Stimulated activated CD8-positive, alpha-beta memory T cell treated with anti-CD3 and anti-CD28 coated beads, Interleukin-15, amount 100 ng/mL, for 1 hour (primary cell): Measurements from ENCODE around the gene COG8.
"Not testable (repeated sequence)": the region's sequence is repeated elsewhere in the genome, so short reads cannot be mapped to it uniquely, and the experiment has no call there.

Experiments
- DNase-seq: peaks from one replicate; pipeline ENCODE4 v3.0.0-alpha.2; 2020; ENCODE audit warnings: low read depth

Gene COG8, protein sequence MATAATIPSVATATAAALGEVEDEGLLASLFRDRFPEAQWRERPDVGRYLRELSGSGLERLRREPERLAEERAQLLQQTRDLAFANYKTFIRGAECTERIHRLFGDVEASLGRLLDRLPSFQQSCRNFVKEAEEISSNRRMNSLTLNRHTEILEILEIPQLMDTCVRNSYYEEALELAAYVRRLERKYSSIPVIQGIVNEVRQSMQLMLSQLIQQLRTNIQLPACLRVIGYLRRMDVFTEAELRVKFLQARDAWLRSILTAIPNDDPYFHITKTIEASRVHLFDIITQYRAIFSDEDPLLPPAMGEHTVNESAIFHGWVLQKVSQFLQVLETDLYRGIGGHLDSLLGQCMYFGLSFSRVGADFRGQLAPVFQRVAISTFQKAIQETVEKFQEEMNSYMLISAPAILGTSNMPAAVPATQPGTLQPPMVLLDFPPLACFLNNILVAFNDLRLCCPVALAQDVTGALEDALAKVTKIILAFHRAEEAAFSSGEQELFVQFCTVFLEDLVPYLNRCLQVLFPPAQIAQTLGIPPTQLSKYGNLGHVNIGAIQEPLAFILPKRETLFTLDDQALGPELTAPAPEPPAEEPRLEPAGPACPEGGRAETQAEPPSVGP

DNA sequence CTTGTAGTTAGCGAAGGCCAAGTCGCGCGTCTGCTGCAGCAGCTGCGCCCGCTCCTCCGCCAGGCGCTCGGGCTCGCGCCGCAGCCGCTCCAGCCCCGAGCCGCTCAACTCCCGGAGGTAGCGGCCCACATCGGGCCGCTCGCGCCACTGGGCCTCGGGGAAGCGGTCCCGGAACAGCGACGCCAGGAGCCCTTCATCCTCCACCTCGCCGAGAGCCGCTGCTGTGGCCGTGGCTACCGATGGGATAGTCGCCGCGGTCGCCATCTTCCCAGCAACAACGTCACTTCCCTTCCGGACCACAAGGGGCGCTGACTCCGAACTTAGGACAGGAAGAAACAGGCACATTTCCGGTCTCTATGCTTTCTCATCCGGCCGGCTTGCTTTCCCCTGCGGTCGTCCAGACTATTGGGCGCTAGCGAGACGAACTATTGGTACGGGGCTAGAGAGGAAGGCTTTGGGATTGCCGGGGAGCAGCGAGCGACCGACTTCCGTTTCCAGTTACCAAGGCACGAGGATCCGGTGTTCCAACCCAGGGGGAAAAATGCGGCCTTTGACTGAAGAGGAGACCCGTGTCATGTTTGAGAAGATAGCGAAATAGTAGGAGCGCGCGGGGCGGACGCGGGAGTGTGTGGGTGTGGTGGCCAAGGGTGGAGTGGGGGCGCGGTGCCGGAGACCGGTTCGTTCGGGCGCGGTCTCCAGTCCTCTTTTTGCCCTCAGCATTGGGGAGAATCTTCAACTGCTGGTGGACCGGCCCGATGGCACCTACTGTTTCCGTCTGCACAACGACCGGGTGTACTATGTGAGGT lies at the start of gene COG8, which contains the start of gene NIP7:
COG8 (minus strand) TSS at position 276 of the 806 bp plus-strand sequence; CDS start at position 264, 12 bp downstream.
NIP7 (plus strand) TSS at position 484 of the 806 bp plus-strand sequence; CDS start at position 542, 58 bp downstream.
- DNase-seq: peak; percentile 83

DNA sequence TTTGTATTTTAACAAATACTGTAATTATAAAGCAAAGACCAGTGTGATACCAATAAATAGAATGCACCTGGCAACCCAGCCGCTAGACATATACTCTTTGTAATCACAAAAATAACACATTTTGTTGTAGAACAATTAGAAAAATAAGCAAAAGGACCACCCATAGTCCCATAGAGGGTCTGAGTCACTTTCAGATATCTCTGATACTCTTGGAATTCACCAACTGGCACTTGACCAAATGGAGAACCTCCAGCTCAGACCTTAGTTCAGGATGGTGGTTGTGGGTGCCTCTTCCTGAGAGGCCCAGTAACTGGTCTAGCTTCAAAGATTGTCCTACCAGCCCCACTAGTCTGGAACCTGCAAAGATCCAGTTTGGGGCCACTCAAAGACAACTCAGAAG lies 47.2 kb upstream of the COG8 start:
- no peak for DNase-seq

DNA sequence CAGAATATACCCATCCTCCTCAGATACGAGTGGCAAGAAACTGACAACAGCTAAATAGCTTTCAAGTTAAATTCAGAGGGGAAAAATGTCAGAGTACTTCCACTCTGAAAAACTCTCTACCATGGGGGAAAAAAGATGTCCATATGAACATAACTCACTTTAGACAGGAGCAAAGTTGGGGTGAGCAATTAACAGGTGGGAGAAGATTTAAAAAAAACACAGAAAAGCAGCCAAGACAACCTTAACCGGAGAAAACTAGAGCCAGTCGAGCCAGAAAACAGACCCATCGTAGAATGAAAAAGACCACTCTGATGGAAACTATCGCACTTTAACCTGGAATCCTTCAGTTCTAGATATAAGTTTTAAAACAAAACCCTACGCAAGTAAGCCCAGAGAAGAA lies 45.6 kb upstream of the COG8 start:
- DNase-seq: no peak

DNA sequence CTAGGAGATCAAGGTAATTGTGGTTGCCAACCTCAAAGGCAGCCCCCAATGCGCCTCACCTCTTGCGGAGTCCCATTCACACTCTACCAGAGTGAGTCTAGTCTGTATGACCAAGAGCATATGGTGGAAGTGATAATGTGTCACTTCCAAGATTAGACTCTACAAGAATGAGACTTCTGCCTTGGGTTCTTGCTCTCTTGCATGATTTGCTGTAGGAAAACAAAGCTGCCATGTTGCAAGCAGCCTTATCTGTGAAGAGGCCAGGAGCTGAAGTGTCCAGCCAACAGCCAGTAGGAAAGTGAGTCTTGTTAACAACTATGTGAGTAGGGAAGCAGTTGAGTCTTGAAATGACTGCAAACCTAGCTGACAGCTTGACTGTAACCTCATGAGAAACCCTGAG lies 43.1 kb upstream of the COG8 start:
- DNase-seq: no peak

DNA sequence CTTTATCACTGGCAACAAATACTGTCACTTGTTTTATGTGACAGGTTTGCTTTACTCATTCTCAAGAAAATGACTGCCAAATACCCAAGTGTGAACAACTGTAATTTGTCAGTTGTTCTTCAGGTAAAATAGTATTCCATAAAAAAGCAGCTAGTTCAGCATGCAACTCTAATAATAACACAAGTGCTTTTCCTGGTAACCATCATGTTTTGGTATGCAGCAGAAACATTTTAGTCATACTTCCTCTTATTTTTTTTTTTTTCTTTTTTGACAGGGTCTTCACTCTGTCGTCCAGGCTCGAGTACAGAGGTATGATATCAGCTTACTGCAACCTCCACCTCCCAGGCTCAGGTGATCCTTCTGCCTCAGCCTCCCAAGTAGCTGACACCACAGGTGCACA lies 41.9 kb upstream of the COG8 start:
- DNase-seq: no peak

DNA sequence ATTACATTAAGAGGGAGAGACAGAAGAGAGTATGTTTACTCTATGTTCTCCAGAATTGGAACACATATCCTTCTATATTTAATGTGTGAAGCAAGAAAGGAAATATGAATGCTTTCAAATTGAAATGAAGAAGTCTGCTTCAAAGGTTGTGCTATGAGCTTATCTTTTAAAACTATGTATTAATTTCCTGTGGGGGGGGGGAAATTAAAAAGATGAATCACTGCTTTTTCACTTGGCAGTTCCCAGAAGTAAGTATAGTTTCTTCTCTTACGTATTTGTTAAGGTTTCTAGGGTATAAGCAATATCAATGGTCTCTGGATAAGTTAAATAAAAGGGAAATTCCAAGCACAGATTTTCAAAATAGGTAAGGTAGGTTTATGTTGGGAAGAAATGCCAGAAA lies 39.4 kb upstream of the COG8 start:
- DNase-seq: no peak

DNA sequence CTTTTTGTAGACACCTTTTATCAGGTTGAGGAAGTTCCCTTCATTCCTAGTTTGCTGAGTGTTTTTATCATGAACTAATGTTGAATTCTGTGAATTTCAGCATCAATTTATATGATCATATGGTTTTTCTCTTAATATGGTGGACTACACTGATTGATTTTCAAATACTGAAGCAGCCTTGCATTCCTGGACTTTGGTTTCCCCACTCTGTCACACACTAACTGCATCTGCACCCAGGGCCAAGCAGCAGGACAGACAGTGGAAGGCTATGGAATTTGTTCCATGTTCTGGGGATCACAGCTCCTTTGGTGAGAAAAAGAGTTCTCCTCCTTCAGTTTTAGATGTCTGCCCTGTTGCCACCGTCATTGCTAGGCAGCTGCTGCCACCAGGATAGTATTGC lies 38.7 kb upstream of the COG8 start:
- DNase-seq: no peak

DNA sequence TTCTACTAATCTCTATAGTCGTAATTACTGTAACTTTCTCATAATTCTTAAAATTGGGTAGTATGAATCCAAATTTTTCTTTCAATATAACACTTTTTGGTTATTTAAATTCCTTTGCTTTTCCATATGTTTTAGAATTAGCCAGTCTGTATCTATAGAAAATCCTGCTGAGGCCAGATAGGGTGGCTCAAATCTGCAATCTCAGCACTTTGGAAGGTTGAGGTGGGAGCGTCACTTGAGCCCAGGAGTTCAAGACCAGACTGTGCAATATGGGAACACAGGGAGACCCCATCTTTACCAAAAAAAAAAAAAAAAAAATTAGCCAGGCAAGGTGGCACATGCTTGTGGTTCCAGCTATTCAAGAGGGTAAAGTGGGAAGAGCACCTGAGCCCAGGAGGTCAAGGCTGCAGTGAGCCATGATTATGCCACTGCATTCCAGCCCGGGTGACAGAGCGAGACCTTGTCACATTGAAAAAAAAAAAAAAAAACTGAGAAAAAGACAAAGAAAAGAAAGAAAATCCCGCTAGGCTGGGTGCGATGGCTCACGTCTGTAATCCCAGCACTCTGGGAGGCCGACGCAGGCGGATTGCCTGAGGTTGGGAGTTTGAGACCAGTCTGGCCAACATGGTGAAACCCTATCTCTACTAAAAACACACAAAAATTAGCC lies 37.2 kb upstream of the COG8 start:
- no peak for DNase-seq

DNA sequence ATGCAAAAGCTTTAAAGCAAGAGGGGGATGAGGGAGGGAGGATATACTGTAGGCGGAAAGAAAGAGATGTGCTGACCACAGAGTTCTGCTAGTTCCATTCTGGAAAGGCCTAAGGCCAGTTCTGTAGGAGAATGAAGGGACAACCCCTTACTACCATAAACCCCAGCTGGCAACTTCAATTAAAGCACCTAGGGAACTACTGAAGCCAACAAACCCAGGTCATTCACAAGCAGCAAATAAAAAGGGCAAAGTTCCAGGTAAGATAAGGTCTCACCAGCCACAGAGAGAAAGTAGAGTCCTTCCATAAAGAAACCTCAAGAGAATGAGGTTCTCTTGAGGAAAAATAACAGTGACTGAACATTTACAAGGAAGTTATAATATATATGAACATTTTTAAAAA lies 33.7 kb upstream of the COG8 start:
- DNase-seq: no peak

DNA sequence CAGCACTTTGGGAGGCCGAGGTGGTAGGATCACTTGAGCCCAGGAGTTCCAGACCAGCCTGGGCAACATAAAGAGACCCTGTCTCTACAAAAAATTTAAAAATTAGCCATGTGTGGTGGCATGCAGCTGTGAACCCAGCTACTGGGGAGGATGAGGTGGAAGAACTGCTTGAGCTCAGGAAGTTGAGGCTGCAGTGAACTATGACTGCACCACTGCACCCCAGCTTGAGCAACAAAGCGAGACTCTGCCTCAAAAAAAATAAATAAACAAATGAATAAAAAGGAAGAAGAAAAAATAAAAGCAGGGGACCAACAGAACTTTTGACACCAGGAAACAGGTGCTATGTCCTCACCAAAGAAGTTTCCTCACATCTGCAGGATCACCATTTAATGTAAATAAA lies 32.2 kb upstream of the COG8 start:
- DNase-seq: no peak

DNA sequence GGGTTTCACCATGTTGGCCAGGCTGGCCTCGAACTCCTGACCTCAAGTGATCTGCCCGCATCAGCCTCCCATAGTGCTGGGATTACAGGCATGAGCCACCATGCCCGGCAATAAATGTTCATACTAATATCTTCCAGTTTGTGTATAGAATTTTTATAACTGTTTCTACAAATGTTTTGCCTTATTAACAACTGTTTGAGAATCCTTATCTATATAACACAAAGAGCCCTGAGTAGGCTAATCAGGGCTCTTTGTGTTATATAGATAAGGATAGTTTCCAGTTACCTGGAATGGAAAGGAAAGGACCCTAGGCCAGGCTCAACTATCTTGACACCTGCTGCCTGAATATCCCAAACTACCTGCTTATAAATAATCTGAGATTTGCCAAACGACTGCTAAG lies 29.5 kb upstream of the COG8 start:
- no peak for DNase-seq

DNA sequence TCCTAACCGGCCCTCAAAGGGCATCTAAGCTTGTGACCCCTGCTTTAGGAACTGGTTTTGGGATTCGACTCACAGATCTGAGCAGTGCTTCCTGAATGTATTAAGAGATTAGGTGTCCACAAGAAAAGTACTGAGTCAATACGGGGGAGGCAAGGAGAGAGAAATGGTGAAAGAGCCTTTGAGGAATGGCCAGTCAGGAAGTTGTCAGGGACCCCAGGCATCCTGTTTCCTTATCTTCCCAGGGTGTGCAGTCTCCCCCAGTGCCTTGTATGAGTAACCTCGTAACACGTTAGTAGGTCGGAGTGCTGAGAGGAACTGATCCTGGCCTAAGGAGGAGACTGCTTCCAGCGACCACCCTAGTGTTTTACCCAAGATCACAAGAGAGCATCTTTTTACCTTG lies 28.6 kb upstream of the COG8 start:
- no peak for DNase-seq

DNA sequence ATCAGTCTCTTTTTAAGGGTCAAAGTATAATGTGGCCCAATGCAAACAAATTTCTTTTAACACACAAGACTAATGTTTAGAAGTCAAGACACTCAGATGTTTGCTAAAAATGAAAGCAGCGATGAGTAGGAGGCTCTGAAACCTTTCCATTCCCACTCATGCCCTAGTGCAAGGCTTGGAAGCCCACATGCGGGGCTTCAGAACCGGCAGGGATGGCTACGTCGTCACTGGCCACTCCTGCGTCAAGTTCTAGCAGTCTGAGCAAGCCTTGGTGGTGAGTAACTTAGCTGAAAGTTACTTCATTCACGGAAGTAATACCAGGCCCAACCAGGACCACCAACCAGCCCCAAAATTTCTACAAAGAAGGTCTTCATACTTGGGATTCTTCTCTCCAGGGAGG lies 27.1 kb upstream of the COG8 start:
- DNase-seq: no peak

DNA sequence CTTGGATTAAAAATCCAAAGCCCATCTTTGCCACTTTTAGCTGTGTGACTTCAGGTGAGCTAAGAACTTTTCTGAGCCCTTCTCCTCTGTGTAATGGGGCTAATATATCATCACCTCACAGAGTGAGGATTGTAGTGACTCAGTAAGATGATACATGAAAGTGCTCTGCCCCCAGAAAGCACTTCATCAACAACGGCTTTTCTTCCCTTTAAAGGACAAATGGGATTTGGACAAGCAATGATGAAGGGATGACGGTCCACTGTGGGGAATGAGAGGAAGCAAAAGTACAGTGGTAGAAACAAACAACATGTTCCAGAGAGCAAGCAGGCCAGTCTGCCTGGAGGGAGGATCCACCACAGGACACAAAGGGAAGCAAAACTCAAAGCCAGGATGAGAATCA lies 26.5 kb upstream of the COG8 start:
- DNase-seq: no peak

DNA sequence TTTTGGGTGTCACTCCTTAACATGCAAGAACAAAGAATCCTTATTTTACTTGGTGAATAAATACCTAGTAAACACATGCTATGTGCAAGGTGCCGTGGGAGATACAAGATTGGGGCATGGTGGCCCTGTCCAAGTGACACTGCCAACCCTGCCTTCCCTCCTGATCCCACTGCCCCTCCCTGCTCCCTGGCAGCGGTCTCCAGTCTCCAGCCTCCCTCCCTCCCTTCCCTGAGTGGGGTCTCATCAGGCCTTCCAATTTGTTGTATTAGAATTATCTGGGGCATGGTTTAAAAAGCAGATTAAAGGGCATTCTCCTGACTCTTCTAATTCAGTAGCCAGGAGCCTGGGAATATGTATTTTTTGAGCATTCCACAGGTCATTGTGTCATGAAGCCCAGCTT lies 24.7 kb upstream of the COG8 start:
- no peak for DNase-seq

DNA sequence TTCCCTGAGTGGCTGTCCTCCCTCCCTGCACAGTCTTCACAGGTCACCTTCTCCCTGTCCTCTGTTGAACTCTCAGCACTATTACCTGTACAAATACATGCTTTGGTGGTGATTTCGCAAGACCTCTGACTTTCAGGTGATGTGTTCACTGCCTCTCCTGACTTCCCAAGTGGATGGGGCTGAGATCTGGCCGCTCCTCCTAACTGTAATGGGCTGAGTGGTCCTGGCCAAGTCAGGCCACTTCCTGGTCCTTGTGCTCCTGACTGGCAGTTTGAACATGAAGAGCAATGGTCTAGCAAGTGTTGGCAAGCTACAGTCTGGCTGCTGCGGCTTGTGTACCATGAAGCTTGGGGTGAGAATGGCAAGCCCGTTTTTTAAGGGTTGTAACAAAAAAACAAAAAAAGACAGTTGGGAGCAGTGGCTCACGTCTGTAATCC lies 23.9 kb upstream of the COG8 start:
- no peak for DNase-seq

DNA sequence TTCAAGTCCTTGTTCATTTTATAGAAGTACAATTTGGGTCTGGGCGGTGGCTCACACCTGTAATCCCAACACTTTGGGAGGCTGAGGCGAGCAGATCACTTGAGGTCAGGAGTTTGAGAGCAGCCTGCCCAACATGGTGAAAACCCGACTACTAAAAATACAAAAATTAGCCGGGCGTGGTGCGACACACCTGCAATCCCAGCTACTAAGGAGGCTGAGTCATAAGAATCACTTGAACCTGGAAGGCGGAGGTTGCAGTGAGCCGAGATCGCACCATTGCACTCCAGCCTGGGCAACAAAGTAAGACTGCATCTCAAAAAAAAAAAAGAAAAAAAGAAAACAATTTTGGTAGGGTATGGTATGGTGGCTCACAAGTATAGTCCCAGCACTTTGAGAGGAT lies 20.7 kb upstream of the COG8 start:
- not testable (repeated sequence) for DNase-seq

DNA sequence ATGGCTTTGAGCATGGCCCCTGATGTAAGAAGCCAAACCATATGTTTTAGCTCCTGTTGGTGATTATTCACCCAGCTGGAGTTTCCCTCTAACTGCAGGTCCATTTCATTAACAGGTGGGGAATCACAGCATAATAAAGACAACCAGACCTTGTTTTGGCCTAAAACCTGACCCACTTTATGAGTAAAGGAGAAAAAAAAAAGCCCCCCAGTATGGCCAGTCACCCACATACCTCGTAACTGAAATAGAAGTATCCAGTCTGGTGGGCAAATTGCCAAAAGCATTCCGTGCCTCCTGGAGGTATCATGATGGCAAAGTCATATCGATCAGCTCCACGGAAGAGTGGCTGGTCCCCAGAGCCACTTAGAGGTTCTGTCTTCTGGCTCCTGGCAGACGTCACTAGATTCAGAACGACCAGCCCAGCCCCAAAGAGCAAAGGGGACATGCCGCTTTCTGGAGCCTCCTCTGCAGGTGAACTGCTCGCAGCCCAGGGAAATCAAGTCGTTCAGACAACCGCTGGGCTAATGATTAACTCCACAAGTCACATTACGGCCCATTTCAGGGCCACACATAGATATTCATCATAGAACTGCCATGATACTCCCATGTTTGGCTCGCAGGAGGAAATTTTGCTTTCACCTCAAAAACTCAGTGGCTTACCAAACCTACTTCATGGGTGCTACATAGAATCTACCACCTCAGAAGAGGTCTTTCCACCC lies 12.1 kb upstream of the COG8 start, which contains the start of gene TMED6:
TMED6 (minus strand) TSS at position 478 of the 719 bp plus-strand sequence; CDS start at position 445, 33 bp downstream.
- no peak for DNase-seq

DNA sequence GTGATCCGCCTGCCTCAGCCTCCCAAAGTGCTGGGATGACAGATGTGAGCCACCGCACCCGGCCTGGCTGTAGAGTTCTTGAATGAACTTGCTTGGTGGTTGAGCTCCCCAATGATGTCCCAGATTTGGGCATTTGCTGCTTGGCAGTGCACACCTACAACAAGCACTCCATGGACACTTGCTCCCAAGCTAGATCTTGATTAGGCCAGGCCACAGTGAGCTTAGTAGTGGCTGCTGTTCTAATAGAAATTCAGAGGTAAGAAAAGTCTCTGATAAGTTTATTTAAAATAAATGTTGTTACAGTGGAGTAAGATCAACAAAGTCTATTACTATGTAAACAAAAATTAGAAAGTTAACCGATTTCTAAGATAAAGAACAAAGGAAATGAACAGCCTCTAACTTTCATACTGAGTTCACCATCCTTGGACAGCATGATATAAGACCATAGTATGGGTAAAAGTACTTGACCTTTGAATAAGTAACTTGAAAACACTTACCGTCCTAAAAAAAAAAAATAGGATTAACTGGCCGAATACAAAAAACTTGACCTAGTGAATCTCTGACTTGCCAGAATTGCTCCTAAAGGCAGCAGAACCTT lies 11.3 kb upstream of the COG8 start:
- DNase-seq: no peak

DNA sequence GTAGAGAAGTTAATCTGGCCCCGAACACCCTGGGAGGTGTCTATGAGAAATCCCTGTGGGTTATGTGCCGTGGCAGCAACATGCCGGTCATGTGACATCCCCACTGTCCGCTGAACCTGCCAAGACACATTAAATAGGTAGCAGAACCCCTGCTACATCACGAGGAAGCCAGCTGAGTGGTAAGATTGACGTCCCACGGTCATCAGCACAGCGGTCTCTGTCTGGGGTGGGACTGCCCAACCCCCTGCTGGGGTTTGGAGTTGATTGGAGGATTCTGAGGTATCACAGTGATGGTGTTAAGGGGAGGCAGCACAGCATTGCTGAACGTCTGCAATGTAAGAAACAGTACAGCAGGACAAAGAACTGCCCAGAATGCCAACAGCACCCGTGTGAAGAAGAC lies 10.2 kb upstream of the COG8 start:
- no peak for DNase-seq

DNA sequence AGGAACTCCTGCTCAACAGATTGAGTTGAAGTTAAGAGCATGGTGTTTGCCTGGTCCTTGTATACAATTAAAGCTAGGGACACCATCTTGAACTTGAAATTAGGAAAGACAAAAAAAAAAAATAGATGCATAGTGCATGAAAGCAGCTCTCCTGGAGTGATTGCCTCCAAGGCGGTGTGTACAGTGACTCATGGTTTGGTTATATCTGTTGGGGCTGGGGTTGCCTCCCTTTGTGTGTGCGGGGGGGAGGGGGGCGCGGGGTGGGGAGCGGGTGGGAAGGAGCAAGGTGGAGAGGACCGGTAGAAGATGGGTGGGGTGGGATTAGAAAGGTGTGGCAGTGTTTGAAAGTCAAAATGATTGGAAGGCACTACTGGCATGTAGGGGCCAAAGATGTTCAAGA lies 8.9 kb upstream of the COG8 start:
- no peak for DNase-seq
